HEK293 (cell line): ENCODE measurements around the gene NBPF4.

Source experiments
- BCL11A ChIP-seq: fragments of 450-650 bp; formaldehyde crosslinking; IDR thresholded peaks from 2 replicates; pipeline ENCODE4 v1.5.1; 2016; ENCODE audit warnings: low read depth, missing biosample characterization, missing genetic modification characterization
- FEZF1 ChIP-seq: fragments of 450-650 bp; formaldehyde crosslinking; IDR thresholded peaks from 2 replicates; pipeline ENCODE4 v1.5.1; 2016; ENCODE audit warnings: missing biosample characterization, missing genetic modification characterization
- TF ChIP-seq, protein P1 (sequence below): sonication (generic); formaldehyde crosslinking; IDR thresholded peaks from 2 replicates; pipeline ENCODE4 v1.8.1; 2022; ENCODE audit warnings: mild to moderate bottlenecking, moderate library complexity, missing genetic modification reagents
- TF ChIP-seq, protein P2 (sequence below): fragments of 450-650 bp; formaldehyde crosslinking; IDR thresholded peaks from 2 replicates; pipeline ENCODE4 v1.5.1; 2016; ENCODE audit warnings: missing biosample characterization, missing genetic modification characterization
- TF ChIP-seq, protein P3 (sequence below): fragments of 450-650 bp; formaldehyde crosslinking; IDR thresholded peaks from 2 replicates; pipeline ENCODE4 v1.5.1; 2016; ENCODE audit warnings: missing biosample characterization, missing genetic modification characterization, low read depth

DNA sequence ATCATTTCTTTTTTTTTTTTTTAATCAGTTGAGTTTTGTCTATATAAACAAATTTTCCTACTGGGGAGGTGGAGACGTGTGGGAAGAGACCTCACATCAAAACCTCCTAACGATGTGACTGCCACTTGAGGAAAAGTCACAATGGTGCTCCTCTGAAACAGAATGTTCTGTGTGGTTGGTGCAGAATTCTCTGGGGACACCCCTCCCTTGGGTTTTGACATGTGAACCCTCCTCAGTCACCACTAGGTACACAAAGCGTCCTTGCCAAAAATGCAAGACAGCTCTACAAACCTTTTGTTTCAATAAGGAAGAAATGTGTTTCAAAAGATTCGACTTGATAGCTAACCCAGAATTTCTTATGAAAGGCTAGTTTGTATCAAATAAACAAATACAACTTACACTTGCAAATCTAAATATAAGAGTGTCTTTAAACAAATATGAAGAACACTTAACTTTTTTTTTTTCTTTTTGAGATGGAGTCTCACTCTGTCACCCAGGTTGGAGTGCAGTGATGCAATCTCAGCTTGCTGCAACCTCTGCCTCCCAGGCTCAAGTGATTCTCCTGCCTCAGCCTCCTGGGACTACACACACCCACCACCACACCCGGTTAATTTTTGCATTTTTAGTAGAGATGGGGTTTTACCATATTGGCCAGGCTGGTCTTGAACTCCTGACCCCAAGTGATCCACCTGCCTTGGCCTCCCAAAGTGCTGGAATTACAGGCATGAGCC lies 53.0 kb downstream of the NBPF4 start:
- TF ChIP-seq, protein P1, sequence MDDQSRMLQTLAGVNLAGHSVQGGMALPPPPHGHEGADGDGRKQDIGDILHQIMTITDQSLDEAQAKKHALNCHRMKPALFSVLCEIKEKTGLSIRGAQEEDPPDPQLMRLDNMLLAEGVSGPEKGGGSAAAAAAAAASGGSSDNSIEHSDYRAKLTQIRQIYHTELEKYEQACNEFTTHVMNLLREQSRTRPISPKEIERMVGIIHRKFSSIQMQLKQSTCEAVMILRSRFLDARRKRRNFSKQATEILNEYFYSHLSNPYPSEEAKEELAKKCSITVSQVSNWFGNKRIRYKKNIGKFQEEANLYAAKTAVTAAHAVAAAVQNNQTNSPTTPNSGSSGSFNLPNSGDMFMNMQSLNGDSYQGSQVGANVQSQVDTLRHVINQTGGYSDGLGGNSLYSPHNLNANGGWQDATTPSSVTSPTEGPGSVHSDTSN (CRISPR knock-in tag) = no peak
- TF ChIP-seq, protein P2, sequence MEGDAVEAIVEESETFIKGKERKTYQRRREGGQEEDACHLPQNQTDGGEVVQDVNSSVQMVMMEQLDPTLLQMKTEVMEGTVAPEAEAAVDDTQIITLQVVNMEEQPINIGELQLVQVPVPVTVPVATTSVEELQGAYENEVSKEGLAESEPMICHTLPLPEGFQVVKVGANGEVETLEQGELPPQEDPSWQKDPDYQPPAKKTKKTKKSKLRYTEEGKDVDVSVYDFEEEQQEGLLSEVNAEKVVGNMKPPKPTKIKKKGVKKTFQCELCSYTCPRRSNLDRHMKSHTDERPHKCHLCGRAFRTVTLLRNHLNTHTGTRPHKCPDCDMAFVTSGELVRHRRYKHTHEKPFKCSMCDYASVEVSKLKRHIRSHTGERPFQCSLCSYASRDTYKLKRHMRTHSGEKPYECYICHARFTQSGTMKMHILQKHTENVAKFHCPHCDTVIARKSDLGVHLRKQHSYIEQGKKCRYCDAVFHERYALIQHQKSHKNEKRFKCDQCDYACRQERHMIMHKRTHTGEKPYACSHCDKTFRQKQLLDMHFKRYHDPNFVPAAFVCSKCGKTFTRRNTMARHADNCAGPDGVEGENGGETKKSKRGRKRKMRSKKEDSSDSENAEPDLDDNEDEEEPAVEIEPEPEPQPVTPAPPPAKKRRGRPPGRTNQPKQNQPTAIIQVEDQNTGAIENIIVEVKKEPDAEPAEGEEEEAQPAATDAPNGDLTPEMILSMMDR = no peak
- TF ChIP-seq BCL11A (tag by site-specific recombination) (no peak), FEZF1 (tag by site-specific recombination) (no peak)
- TF ChIP-seq, protein P3, sequence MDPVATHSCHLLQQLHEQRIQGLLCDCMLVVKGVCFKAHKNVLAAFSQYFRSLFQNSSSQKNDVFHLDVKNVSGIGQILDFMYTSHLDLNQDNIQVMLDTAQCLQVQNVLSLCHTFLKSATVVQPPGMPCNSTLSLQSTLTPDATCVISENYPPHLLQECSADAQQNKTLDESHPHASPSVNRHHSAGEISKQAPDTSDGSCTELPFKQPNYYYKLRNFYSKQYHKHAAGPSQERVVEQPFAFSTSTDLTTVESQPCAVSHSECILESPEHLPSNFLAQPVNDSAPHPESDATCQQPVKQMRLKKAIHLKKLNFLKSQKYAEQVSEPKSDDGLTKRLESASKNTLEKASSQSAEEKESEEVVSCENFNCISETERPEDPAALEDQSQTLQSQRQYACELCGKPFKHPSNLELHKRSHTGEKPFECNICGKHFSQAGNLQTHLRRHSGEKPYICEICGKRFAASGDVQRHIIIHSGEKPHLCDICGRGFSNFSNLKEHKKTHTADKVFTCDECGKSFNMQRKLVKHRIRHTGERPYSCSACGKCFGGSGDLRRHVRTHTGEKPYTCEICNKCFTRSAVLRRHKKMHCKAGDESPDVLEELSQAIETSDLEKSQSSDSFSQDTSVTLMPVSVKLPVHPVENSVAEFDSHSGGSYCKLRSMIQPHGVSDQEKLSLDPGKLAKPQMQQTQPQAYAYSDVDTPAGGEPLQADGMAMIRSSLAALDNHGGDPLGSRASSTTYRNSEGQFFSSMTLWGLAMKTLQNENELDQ = no peak
